Smooth muscle cell (in vitro differentiated cells): ENCODE measurements around the gene OSBP2. TPM values are rescaled to one million over a fixed set of nuclear protein-coding genes. Genes with fewer than 3 reads are reported as not detected.

Source experiments
- DNase-seq: peaks from one replicate; lab custom pipeline; 2025; ENCODE audit not compliant: unreplicated experiment; lab: John Stamatoyannopoulos, UW
- H2AFZ ChIP-seq: fragments of 200-600 bp; sonication (generic); 2 replicates; pipeline ENCODE4 v1.6.0; 2016; ENCODE audit warnings: antibody characterized with exemption, low read depth, mild to moderate bottlenecking
- H3F3A ChIP-seq: fragments of 200-600 bp; sonication (generic); 2 replicates; pipeline ENCODE4 v1.6.0; 2017; ENCODE audit warnings: antibody characterized with exemption, low read depth
- H3K27ac ChIP-seq: fragments of 200-600 bp; sonication (generic); 2 replicates; pipeline ENCODE4 v1.5.1; 2016; ENCODE audit warnings: low read depth, mild to moderate bottlenecking
- H3K27me3 ChIP-seq: fragments of 200-600 bp; sonication (generic); 2 replicates; pipeline ENCODE4 v1.6.1; 2016; ENCODE audit warnings: low read depth, mild to moderate bottlenecking
- H3K36me3 ChIP-seq: fragments of 200-600 bp; sonication (generic); 2 replicates; pipeline ENCODE4 v1.5.1; 2016; ENCODE audit warnings: low read depth
- H3K4me1 ChIP-seq: fragments of 200-600 bp; sonication (generic); 2 replicates; pipeline ENCODE4 v1.5.1; 2016; ENCODE audit warnings: low read depth
- H3K4me2 ChIP-seq: fragments of 200-600 bp; sonication (generic); 2 replicates; pipeline ENCODE4 v1.6.0; 2016; ENCODE audit warnings: mild to moderate bottlenecking
- H3K4me3 ChIP-seq: fragments of 200-600 bp; sonication (generic); 2 replicates; pipeline ENCODE4 v1.5.1; 2016; ENCODE audit warnings: mild to moderate bottlenecking
- H3K79me2 ChIP-seq: fragments of 200-600 bp; sonication (generic); 2 replicates; pipeline ENCODE4 v1.6.0; 2016; ENCODE audit warnings: low read depth, mild to moderate bottlenecking
- H3K9ac ChIP-seq: fragments of 200-600 bp; sonication (generic); 2 replicates; pipeline ENCODE4 v1.6.0; 2016; ENCODE audit warnings: low read depth
- H3K9me3 ChIP-seq: fragments of 200-600 bp; sonication (generic); replicated peaks from 2 replicates; pipeline ENCODE4 v1.5.1; 2016; ENCODE audit warnings: low read depth
- H4K20me1 ChIP-seq: fragments of 200-600 bp; sonication (generic); 2 replicates; pipeline ENCODE4 v1.6.0; 2016; ENCODE audit warnings: low read depth
- CTCF ChIP-seq: fragments of 200-600 bp; sonication (generic); IDR thresholded peaks from 2 replicates; pipeline ENCODE4 v1.5.1; 2017; ENCODE audit warnings: borderline replicate concordance, mild to moderate bottlenecking, antibody characterized with exemption; ENCODE audit not compliant: insufficient read depth, poor library complexity, severe bottlenecking
- WGBS: methylation state at CpG from one replicate; pipeline ENCODE4 v1.1.7; 2016; ENCODE audit warnings: low lambda C conversion rate; 5-methylcytosine and 5-hydroxymethylcytosine counted together
- polyA plus RNA-seq: library from polyadenylated mRNA; unstranded; fragments of >200 nt; fragmentation: Nextera tagmentation; extraction: Ambion mirVana; gene quantifications from 2 replicates; pipeline ENCODE4 v1.2.1, GENCODE V29; 2016
- total RNA-seq: library from RNA; depleted of rRNA; stranded (reverse); fragments of >200 nt; gene quantifications from 2 replicates; pipeline ENCODE4 v1.2.3, GENCODE V29; 2014

Gene OSBP2
- total and polyA plus RNA-seq, 2 experiments from 2014 or later, result 4.6 to 4.9 TPM

GRCh38 chr22:30689622-30690021 is 5.1 kb upstream of the OSBP2 start:
- H3K9ac ChIP-seq, result no peak overlapping the region
- no peak overlapping the region for H2AFZ ChIP-seq
- no peak for TF ChIP-seq CTCF
- H3K4me3 ChIP-seq, result no peak overlapping the region
- no peak overlapping the region for H3K27ac ChIP-seq
- H3K4me2 ChIP-seq, result no peak overlapping the region
- no peaks in the 10 kb centered on the region for H3K9me3 ChIP-seq
- no peaks in the 10 kb centered on the region for H3K4me1 ChIP-seq
- DNase-seq, result no peak
- no peaks in the 10 kb centered on the region for H3F3A ChIP-seq
- no peaks in the 10 kb centered on the region for H3K27me3 ChIP-seq
- WGBS, result 55% methylated on average over 1 of the region's 1 CpG
- no peaks in the 10 kb centered on the region for H3K36me3 ChIP-seq
- no peaks in the 10 kb centered on the region for H4K20me1 ChIP-seq
- H3K79me2 ChIP-seq, result no peaks in the 10 kb centered on the region

- no peaks in the 10 kb centered on the region for H4K20me1 ChIP-seq
- H3K9me3 ChIP-seq, result no peaks in the 10 kb centered on the region
- no peaks in the 10 kb centered on the region for H3F3A ChIP-seq
- no peaks in the 10 kb centered on the region for H3K79me2 ChIP-seq
- no peak for TF ChIP-seq CTCF
- H3K4me1 ChIP-seq, result peaks cover 2% of the 10 kb centered on the region
- no peak overlapping the region for H3K9ac ChIP-seq
- no peak overlapping the region for H3K4me3 ChIP-seq
- WGBS, result 82% methylated on average over 1 of the region's 1 CpG
- no peak overlapping the region for H3K27ac ChIP-seq
- no peak for DNase-seq
- H3K4me2 ChIP-seq, result no peak overlapping the region
- H2AFZ ChIP-seq, result no peak overlapping the region
- no peaks in the 10 kb centered on the region for H3K36me3 ChIP-seq
- H3K27me3 ChIP-seq, result peaks cover 14% of the 10 kb centered on the region
Observed at GRCh38 chr22:30691204-30691603, 3.5 kb upstream of the OSBP2 start.

- Histone ChIP-seq H3K9ac (no peak overlapping the region), H3F3A (no peaks in the 10 kb centered on the region), H3K4me1 (peaks cover 2% of the 10 kb centered on the region), H3K9me3 (no peaks in the 10 kb centered on the region), H3K4me3 (peak overlapping the region; percentile 64), H3K27me3 (peaks cover 30% of the 10 kb centered on the region), H3K79me2 (no peaks in the 10 kb centered on the region), H3K27ac (no peak overlapping the region), H2AFZ (peak overlapping the region; percentile 74), H3K36me3 (no peaks in the 10 kb centered on the region), H3K4me2 (peak overlapping the region; percentile 98), H4K20me1 (no peaks in the 10 kb centered on the region)
- WGBS, result 2% methylated on average over 22 of the region's 38 CpGs
- no peak for DNase-seq
- no peak for TF ChIP-seq CTCF
Observed at GRCh38 chr22:30694171-30694639, 469 bp upstream of the OSBP2 start.

GRCh38 chr22:30695351-30695851 is 727 bp downstream of the OSBP2 start:
- Histone ChIP-seq H3K79me2 (no peaks in the 10 kb centered on the region), H3K27me3 (peaks cover 30% of the 10 kb centered on the region), H4K20me1 (no peaks in the 10 kb centered on the region), H3K4me1 (peaks cover 2% of the 10 kb centered on the region), H3K9ac (no peak overlapping the region), H3K4me2 (peak overlapping the region; percentile 97), H3K27ac (no peak overlapping the region), H3F3A (no peaks in the 10 kb centered on the region), H3K4me3 (peak overlapping the region; percentile 62), H3K9me3 (no peaks in the 10 kb centered on the region), H3K36me3 (no peaks in the 10 kb centered on the region), H2AFZ (no peak overlapping the region)
- no peak for TF ChIP-seq CTCF
- DNase-seq, result no peak
- 65% methylated on average over 15 of the region's 15 CpGs for WGBS
